NCI-H146 (cell line): ENCODE data around the gene NECAB3.

Experiments used
- DNase-seq: peaks from one replicate; lab custom pipeline; 2025; lab: John Stamatoyannopoulos, UW

NECAB3 gene

GRCh38 chr20:33696448-33696847, 22.2 kb upstream of the NECAB3 start:
- DNase-seq = no peak

GRCh38 chr20:33694639-33695012, 20.4 kb upstream of the NECAB3 start:
- DNase-seq = no peak

GRCh38 chr20:33693741-33694638, 19.8 kb upstream of the NECAB3 start:
- DNase-seq = peak; percentile 74

- DNase-seq = peak; percentile 73
Observed at GRCh38 chr20:33693289-33693688, 19.1 kb upstream of the NECAB3 start.

GRCh38 chr20:33689973-33690372, 15.7 kb upstream of the NECAB3 start:
- DNase-seq = no peak

- DNase-seq = no peak
Observed at GRCh38 chr20:33689493-33689892, 15.3 kb upstream of the NECAB3 start.

- DNase-seq = no peak
Observed at GRCh38 chr20:33688938-33689424, 14.8 kb upstream of the NECAB3 start.

- DNase-seq = no peak
Observed at GRCh38 chr20:33687993-33688937, 14.0 kb upstream of the NECAB3 start.

GRCh38 chr20:33687370-33687915, 13.2 kb upstream of the NECAB3 start:
- DNase-seq = no peak

GRCh38 chr20:33686984-33687366, 12.7 kb upstream of the NECAB3 start:
- DNase-seq = no peak

GRCh38 chr20:33686100-33686983, 12.1 kb upstream of the NECAB3 start, which contains the start of gene E2F1:
TSS of gene E2F1 (minus strand) at chr20:33686385. CDS start at chr20:33686264, 121 bp downstream.
- peak; percentile 99 for DNase-seq

GRCh38 chr20:33685328-33686099, 11.3 kb upstream of the NECAB3 start:
- DNase-seq = peak; percentile 91

- DNase-seq = peak; percentile 85
Observed at GRCh38 chr20:33684533-33685327, 10.5 kb upstream of the NECAB3 start.

- no peak for DNase-seq
Observed at GRCh38 chr20:33681728-33682353, 7.6 kb upstream of the NECAB3 start.

- DNase-seq = no peak
Observed at GRCh38 chr20:33681288-33681687, 7.1 kb upstream of the NECAB3 start.

- no peak for DNase-seq
Observed at GRCh38 chr20:33680686-33681085, 6.5 kb upstream of the NECAB3 start.

- DNase-seq = no peak
Observed at GRCh38 chr20:33679758-33680485, 5.7 kb upstream of the NECAB3 start.

GRCh38 chr20:33677991-33678702, 3.9 kb upstream of the NECAB3 start:
- DNase-seq = no peak
